HEK293 (cell line): ENCODE data around the gene SCAMP3.
A peak's percentile ranks its signal among the peaks of the same experiment; 100 is the strongest.
"Not testable (repeated sequence)": the region's sequence is repeated elsewhere in the genome, so short reads cannot be mapped to it uniquely, and the experiment has no call there.

ENCODE experiments used
- CTCF ChIA-PET: fragments of 350-600 bp; formaldehyde crosslinking; extraction: SDS; loops from one replicate; lab custom pipeline; 2021; ENCODE audit warnings: antibody characterized with exemption; lab: Yijun Ruan, JAX
- POLR2A ChIA-PET: fragments of 300-600 bp; formaldehyde crosslinking; extraction: SDS; loops from one replicate; lab custom pipeline; 2020; ENCODE audit warnings: antibody characterized with exemption, inconsistent platforms; lab: Yijun Ruan, JAX
- H3K27ac ChIP-seq: fragments of 200-500 bp; sonication (Bioruptor generic); 2 replicates; pipeline ENCODE4 v1.5.1; 2014; ENCODE audit warnings: low read depth, low read length, control low read depth, inconsistent platforms; ENCODE audit errors: extremely low read depth
- H3K36me3 ChIP-seq, 2 experiments: fragments of 200-500 bp in 1 of 2; sonication (Bioruptor generic) in 1 of 2; 1 replicate in 1 of 2; 2 replicates in 1 of 2; pipeline ENCODE4 v1.5.1; 2014 to 2017; ENCODE audit warnings: inconsistent platforms in 2 of 2, low read length in 2 of 2; ENCODE audit not compliant: control insufficient read depth in 2 of 2, insufficient read depth in 1 of 2
- H3K4me1 ChIP-seq: fragments of 200-500 bp; sonication (Bioruptor generic); 2 replicates; pipeline ENCODE4 v1.5.1; 2014; ENCODE audit warnings: mild to moderate bottlenecking, low read length, inconsistent platforms; ENCODE audit not compliant: control insufficient read depth, insufficient read depth
- H3K4me3 ChIP-seq: 2 replicates; pipeline ENCODE4 v1.5.1; 2011; ENCODE audit warnings: low read depth, mild to moderate bottlenecking, control low read depth, low read length, moderate library complexity
- H3K9me3 ChIP-seq: fragments of 200-500 bp; sonication (Bioruptor generic); 2 replicates; pipeline ENCODE4 v1.5.1; 2014; ENCODE audit warnings: low read depth, low read length, inconsistent platforms; ENCODE audit not compliant: control insufficient read depth, insufficient read depth
- KLF10 ChIP-seq: fragments of 450-650 bp; IDR thresholded peaks from 2 replicates; pipeline ENCODE4 v1.5.1; 2018; ENCODE audit warnings: missing biosample characterization, mild to moderate bottlenecking, missing genetic modification characterization
- OVOL3 ChIP-seq: fragments of 450-650 bp; formaldehyde crosslinking; IDR thresholded peaks from 2 replicates; pipeline ENCODE4 v1.5.1; 2016; ENCODE audit warnings: missing biosample characterization, missing genetic modification characterization
- PATZ1 ChIP-seq: fragments of 450-650 bp; formaldehyde crosslinking; IDR thresholded peaks from 2 replicates; pipeline ENCODE4 v1.5.1; 2016; ENCODE audit warnings: missing biosample characterization, missing genetic modification characterization
- PRDM6 ChIP-seq: fragments of 450-650 bp; formaldehyde crosslinking; IDR thresholded peaks from 2 replicates; pipeline ENCODE4 v1.5.1; 2017; ENCODE audit warnings: missing biosample characterization, missing genetic modification characterization
- ZBTB1 ChIP-seq: fragments of 450-650 bp; formaldehyde crosslinking; IDR thresholded peaks from 2 replicates; pipeline ENCODE4 v1.5.1; 2016; ENCODE audit warnings: missing biosample characterization, missing genetic modification characterization
- ZBTB10 ChIP-seq: fragments of 450-650 bp; formaldehyde crosslinking; IDR thresholded peaks from 2 replicates; pipeline ENCODE4 v1.5.1; 2016; ENCODE audit warnings: missing biosample characterization, missing genetic modification characterization
- ZNF335 ChIP-seq: fragments of 450-650 bp; formaldehyde crosslinking; conservative IDR thresholded peaks from 2 replicates; pipeline ENCODE4 v1.5.1; 2016; ENCODE audit warnings: missing biosample characterization, missing genetic modification characterization
- ZNF362 ChIP-seq: fragments of 450-650 bp; formaldehyde crosslinking; IDR thresholded peaks from 2 replicates; pipeline ENCODE4 v1.5.1; 2016; ENCODE audit warnings: missing biosample characterization, missing genetic modification characterization
- ZNF518A ChIP-seq: fragments of 450-650 bp; formaldehyde crosslinking; conservative IDR thresholded peaks from 2 replicates; pipeline ENCODE4 v1.5.1; 2016; ENCODE audit warnings: low read depth, missing biosample characterization, missing genetic modification characterization
- ZNF660 ChIP-seq: fragments of 450-650 bp; IDR thresholded peaks from 2 replicates; pipeline ENCODE4 v1.5.1; 2018; ENCODE audit warnings: missing biosample characterization, mild to moderate bottlenecking, missing genetic modification characterization
- ZNF664 ChIP-seq: fragments of 450-650 bp; formaldehyde crosslinking; IDR thresholded peaks from 2 replicates; pipeline ENCODE4 v1.5.1; 2016; ENCODE audit warnings: missing biosample characterization, missing genetic modification characterization
- ZNF76 ChIP-seq: fragments of 450-650 bp; formaldehyde crosslinking; IDR thresholded peaks from 2 replicates; pipeline ENCODE4; 2016; ENCODE audit warnings: low read depth, missing biosample characterization, missing genetic modification characterization, borderline replicate concordance
- ZSCAN23 ChIP-seq: fragments of 450-650 bp; formaldehyde crosslinking; IDR thresholded peaks from 2 replicates; pipeline ENCODE4 v1.5.1; 2016; ENCODE audit warnings: missing biosample characterization, missing genetic modification characterization
- ZXDB ChIP-seq: fragments of 450-650 bp; formaldehyde crosslinking; IDR thresholded peaks from 2 replicates; pipeline ENCODE4 v1.5.1; 2016; ENCODE audit warnings: missing biosample characterization, missing genetic modification characterization

SCAMP3 gene

GRCh38 chr1:155218854-155219591 lies 43.1 kb downstream of the SCAMP3 start (continued):
- peak; percentile 59; the same call in 1 of the 2 replicates for TF ChIP-seq ZNF518A (tag by site-specific recombination)
- no peak for TF ChIP-seq KLF10 (tag by site-specific recombination)
- no peak for TF ChIP-seq ZNF362
- TF ChIP-seq PATZ1 (tag by site-specific recombination), result 0 out of 2 replicates have a peak, but pooled peaks have one; percentile 15
- TF ChIP-seq ZBTB1 (tag by site-specific recombination), result no peak
- TF ChIP-seq ZXDB (tag by site-specific recombination), result peak; percentile 59; the same call in 1 of the 2 replicates
- peak; percentile 39; the same call in 1 of the 2 replicates for TF ChIP-seq ZNF76
- TF ChIP-seq ZNF660 (tag by site-specific recombination), result 0 out of 2 replicates have a peak, but pooled peaks have one; percentile 13
- no peak for TF ChIP-seq ZNF664 (tag by site-specific recombination)
- TF ChIP-seq ZNF335 (tag by site-specific recombination), result no peak; the same call in 1 of the 2 replicates
- TF ChIP-seq PRDM6 (tag by site-specific recombination), result no peak
- TF ChIP-seq ZBTB10, result 0 out of 2 replicates have a peak, but pooled peaks have one; percentile 63
- no peak for TF ChIP-seq ZSCAN23 (tag by site-specific recombination)
- peak; percentile 34; the same call in 1 of the 2 replicates for TF ChIP-seq OVOL3 (tag by site-specific recombination)

- H3K4me3 ChIP-seq, H3K27ac ChIP-seq, POLR2A ChIA-PET, H3K9me3 ChIP-seq, H3K4me1 ChIP-seq, CTCF ChIA-PET: not testable (repeated sequence)
- H3K36me3 ChIP-seq, result peaks cover 0 to 43% of the 10 kb centered on the region in 2 experiments; a peak in 1 of 3 replicates
Observed at GRCh38 chr1:155214702-155215101, 47.5 kb downstream of the SCAMP3 start.

GRCh38 chr1:155212051-155212440 lies 50.1 kb downstream of the SCAMP3 start:
- H3K36me3 ChIP-seq, result peaks cover 0 to 43% of the 10 kb centered on the region in 2 experiments; a peak in 1 of 3 replicates
- POLR2A ChIA-PET, H3K27ac ChIP-seq: not testable (repeated sequence)

GRCh38 chr1:155211381-155212050 lies 50.6 kb downstream of the SCAMP3 start:
- H3K9me3 ChIP-seq, CTCF ChIA-PET, H3K4me1 ChIP-seq, POLR2A ChIA-PET, H3K27ac ChIP-seq, H3K4me3 ChIP-seq: not testable (repeated sequence)
- H3K36me3 ChIP-seq, result peaks cover 0 to 41% of the 10 kb centered on the region in 2 experiments; a peak in 1 of 3 replicates

More at GRCh38 chr1:155212051-155212440, 50.1 kb downstream of the SCAMP3 start:
- H3K9me3 ChIP-seq, CTCF ChIA-PET, H3K4me1 ChIP-seq, H3K4me3 ChIP-seq: not testable (repeated sequence)
